HG03039 (cell line): Measurements from ENCODE around the gene MYH16.
"Not testable (repeated sequence)": the region's sequence is repeated elsewhere in the genome, so short reads cannot be mapped to it uniquely, and the experiment has no call there.

Source experiments
- ATAC-seq: cut with Tn5 transposase; IDR thresholded peaks from one replicate; pipeline ENCODE4 v1.9.1; 2021; ENCODE audit warnings: mild to moderate bottlenecking, moderate library complexity; ENCODE audit not compliant: unreplicated experiment

MYH16 gene

GRCh38 chr7:99257675-99258074, 15.0 kb upstream of the MYH16 start:
- no peak for ATAC-seq

DNA sequence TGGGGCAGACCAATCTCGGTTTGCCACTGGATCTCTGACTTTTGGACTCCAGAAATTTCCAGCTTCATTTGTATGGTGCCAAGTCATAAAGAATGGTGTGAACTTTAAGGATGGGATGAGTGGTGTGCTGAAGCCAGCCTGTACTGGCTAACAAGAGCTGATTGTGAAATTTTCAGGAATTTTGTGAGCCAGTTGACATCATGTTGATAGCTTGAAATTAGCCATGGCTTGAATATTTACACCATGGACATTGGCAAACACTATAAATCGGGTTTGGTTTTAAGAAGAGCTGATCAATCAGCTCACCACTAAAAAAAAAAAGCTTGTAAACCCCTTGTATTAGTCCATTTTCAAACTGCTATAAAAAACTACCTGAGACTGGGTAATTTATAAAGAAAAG, 14.1 kb upstream of the MYH16 start:
- ATAC-seq, result no peak

DNA sequence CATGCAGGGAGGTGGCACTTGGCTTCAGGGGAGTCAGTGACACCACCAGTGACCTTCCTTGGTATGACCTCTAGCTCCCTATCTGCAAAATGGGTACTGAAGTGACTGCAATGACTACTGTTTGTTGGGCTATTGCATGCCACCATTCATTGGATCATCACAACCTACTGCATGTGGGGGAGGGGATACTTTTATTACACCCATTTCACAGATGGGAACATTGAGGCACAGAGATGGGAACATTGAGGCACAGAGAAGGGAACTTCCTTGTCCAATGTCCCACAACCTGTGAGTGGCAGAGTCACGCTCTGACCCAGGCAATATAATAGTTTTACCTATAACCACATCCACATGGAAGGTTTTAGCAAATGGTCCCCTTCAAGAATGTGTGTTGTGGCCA, 12.2 kb upstream of the MYH16 start:
- no peak for ATAC-seq

DNA sequence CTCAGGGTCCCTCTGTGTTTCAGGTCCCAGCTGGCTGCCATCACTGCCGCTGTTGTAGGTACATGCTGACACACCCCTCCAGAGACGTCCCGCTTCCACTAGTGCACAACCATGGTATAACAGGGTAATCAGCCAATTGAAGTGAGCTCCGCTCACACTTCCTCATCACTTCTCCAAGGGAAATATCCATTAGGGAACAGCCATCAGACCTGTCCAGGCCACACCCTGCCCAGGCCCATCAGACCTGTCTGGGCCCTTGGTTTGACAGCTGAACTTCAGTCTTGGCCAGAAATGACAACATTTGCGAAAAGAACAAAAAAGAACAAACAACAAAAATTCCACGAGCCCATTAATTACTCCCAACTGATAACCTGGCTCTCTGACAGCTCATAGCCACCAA, 11.0 kb upstream of the MYH16 start:
- ATAC-seq, result no peak

DNA sequence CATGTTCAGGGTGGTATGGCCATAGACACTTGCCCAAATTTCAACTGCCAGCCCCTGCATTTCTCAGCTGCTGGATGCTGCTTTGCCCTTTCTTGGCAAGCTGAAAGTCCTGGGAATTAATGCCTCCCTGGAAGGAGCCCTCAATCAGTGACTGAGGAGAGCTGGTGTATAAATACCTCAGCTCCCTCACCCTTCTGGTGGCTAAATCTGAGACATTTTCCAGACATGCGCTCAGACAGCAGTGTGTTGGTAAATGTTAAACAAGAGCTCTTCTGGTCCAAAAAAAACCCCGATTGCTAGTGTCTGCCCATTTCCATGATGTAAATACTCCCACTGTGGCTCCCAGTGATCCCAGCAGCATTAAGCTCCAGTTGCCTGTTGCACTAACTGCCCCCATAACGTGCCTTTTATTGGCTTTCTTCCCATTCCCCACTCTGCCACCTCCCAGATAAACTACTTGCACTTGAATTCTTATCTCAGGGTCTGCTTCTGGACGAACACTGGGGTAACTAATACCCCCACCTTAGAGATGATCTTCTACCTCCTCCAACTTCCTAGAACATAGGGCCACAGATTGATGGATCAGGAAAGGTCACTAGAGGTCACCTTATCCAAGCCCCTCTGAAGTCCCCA, 6.7 kb upstream of the MYH16 start:
- ATAC-seq, result no peak

- ATAC-seq, result no peak
These were observed 5.2 kb upstream of the MYH16 start for GRCh38 chr7:99267481-99267840.

DNA sequence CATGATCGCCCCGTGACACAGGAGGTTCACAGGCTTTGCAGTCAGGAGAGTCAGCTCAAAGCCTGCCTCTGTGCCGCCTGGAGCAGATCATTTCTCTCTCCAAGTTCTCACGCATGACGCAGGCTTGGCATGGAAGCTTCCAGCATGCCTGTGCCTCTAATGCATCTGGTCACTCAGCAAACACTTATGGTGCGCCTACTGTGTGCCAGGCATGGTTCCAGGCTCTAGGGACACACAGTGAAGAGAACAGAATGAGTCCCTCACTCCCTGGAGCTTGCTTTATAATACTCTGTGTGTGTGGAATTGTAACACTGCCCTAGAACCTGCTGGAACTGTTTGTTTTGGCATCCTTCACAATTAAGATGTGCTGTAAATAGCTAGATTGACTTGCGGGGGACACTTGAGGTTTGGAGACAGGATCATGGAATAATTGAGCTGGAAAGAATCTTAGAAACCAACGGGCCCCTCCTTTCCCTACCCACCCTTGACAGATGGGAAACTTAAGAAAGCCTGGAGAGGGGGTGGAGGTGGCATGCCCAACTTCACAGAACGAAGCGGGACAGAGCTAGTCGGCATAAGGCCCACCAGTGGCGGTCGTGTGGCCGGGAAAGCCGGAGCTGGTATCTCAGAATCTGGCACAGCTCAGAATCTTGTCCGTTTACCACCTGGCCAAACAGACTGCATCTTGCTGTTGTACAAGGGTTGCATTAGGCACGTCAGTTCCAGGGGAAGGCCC, 4.6 kb upstream of the MYH16 start:
- ATAC-seq, result no peak

GRCh38 chr7:99268577-99268908, 4.1 kb upstream of the MYH16 start:
- ATAC-seq, result no peak

- ATAC-seq, result no peak
These were observed 1.9 kb upstream of the MYH16 start for GRCh38 chr7:99270702-99271101.

DNA sequence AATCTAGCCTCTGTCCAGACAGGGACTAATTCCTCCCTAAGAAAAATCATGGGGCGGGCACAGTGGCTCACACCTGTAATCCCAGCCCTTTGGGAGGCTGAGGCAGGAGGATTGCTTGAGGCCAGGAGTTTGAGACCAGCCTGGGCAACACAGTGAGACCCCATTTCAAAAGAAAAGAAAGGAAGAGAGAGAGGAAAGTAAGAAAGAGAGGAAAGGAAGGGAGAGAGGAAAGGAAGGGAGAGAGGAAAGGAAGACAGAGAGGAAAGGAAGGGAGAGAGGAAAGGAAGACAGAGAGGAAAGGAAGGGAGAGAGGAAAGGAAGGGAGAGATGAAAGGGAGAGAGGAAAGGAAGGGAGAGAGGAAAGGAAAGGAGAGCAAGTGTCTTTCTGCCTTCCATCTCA, 922 bp downstream of the MYH16 start:
- ATAC-seq, result not testable (repeated sequence)

- ATAC-seq, result not testable (repeated sequence)
These were observed 2.3 kb downstream of the MYH16 start for GRCh38 chr7:99274908-99275307.

GRCh38 chr7:99275496-99275895, 2.9 kb downstream of the MYH16 start:
- ATAC-seq, result no peak

DNA sequence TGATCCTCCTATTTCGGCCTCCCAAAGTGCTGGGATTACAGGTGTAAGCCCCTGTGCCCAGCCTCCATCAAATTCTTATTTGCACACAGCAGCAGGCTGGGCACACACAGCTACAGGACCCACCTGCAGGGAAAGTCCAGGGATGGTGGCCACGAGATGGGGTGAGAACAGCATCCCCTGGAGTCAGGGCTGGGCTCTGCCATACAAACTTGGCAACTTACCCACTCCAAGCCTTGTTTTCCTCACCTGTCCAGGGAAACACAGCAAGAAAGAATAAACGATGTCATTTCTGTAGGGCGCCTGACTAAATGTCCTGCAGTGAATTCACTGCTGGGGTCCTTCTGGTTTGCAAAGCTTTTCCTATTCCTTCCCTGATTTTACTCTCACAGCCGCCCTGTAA, 5.5 kb downstream of the MYH16 start:
- no peak for ATAC-seq

- not testable (repeated sequence) for ATAC-seq
These were observed 11.5 kb downstream of the MYH16 start for GRCh38 chr7:99284165-99284564.

- ATAC-seq, result no peak
These were observed 15.3 kb downstream of the MYH16 start for GRCh38 chr7:99287779-99288534.

DNA sequence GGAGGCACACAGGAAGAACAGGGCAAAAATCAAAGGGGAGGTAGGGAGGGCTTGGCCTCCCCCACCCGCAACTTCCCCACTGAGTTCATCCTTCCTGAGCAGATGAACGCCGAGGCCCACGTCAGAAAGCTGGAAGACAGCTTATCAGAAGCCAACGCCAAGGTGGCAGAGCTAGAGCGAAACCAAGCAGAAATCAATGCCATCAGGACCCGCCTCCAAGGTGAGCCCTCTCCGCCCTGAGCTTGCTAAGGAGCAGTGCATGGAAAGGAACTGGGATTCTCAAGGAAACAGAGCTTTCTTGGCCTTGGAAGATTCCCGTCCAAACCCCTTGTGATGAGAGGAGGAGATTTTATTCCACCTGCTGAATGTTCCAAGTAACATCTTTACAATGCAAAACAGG, 16.5 kb downstream of the MYH16 start:
- ATAC-seq, result no peak

GRCh38 chr7:99290148-99290547, 17.5 kb downstream of the MYH16 start:
- ATAC-seq, result not testable (repeated sequence)

GRCh38 chr7:99290980-99291607, 18.5 kb downstream of the MYH16 start:
- no peak for ATAC-seq

- no peak for ATAC-seq
These were observed 19.5 kb downstream of the MYH16 start for GRCh38 chr7:99292127-99292526.

DNA sequence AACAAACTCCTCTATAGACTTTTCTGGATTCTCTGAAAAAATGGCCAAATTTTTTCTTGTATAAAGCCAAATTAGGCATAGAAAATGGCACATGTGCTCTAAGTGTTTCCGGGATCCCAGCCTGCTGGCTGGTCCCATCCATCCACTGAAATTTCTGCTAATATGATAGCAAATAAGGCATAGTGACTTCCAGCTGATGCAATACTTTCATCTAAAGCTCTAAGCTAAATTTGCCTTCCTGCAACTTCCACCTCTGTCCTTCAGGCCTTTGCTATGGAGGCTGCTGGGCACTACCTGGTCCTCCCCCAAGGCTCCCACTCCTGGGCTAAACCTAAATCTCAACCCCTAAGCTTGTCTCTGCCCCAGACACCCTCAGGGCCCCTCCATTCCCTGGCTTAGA, 20.5 kb downstream of the MYH16 start:
- ATAC-seq, result no peak

DNA sequence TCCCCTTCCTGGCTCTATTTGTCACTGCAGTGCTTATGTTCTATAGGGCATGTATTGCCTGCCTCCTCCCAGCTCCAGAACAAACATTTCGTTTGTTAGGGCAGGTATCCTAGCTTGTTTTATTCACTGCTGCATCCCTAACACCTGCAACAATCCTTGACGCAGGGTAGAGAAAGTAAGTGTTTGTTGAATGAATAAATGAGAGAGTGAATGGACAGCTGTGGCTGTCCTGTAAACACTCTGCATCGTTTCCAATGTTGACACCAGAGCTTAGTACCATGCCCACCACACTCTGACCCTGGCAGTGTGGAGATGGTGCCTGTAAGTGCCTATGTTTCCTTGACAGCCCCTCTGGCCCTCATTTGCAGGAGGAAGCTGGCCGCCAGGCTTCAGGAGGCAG, 21.0 kb downstream of the MYH16 start:
- ATAC-seq, result no peak

DNA sequence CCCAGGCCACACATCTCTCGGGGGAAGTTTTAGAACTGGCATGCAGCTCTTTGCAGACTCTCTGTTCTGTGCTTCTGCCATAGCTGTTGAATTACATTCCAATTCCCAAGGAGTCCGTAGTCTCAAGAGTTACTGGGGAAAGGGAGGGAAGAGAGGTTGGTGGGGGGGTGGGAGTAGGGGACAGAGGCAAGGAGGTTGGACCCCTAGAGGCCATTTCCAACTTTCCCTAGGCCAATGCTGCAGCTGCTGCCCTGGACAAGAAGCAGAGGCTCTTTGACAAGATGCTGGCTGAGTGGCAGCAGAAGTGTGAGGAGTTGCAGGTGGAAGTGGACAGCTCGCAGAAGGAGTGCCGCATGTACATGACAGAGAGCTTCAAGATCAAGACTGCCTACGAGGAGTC, 23.8 kb downstream of the MYH16 start:
- ATAC-seq, result no peak
